ENCODE measurements around the gene SRRM5. TPM values are rescaled to one million over a fixed set of nuclear protein-coding genes. Genes with fewer than 3 reads are reported as not detected.
"Not testable (repeated sequence)": the region's sequence is repeated elsewhere in the genome, so short reads cannot be mapped to it uniquely, and the experiment has no call there.

SRRM5 gene
- polyA plus RNA-seq, 3 donors: 0.20 to 0.79 (median 0.22) TPM

DNA sequence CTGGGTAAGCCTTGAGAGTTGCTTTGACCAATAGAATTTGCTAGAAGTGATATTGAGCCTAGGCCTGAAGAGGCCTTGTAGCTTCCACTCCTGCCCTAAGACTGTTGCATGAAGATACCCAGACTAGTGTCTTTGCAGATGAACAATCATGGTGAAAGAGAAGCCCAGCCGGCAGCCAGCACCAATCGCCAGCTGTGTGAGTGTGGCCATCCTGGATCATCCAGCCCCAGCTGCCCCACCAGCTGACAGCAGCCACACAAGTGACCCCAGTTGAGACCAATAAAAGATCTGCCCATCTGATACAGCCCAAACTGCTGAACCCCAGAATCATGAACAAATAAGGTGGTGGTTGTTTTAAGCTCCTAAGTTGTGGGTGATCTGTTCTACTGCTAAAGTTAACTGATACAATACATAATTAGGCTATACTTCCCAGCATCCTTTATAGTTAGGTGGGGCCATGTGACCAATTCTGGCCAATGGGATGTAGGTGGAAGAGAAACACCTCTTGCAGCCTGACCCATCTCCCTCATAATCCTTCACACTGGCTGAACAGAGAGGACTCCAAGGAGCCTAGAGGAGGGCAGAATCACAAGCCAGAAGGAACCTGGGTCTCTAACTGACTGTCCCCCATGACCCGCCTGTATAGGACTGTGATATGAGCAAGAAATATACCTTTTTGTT lies 16.9 kb downstream of the SRRM5 start:
- H3K27ac ChIP-seq (ENCODE audit: low read depth, low read length): no peak overlapping the region
- WGBS, 3 donors: 93 to 94% (median 94%) methylated on average over 3 of the region's 3 CpGs

DNA sequence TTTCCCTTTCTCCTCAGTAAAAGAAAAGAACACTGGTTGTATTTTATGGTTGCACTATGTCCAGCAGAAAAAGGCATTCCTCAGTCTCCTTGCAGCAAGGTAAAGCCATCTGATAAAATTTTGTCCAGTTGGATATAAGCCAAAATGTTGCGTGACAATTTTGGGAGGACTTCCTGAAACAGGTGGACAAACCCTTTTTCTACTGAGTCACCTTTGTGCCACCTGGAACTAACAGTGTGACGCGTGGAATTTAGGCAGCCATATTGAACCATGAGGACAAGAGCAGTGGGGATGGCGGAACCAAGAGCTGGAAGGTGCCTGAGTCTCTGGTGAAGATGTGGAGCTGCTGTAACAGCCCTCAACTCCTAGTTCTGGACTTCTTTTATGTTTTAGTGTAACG lies 19.6 kb downstream of the SRRM5 start:
- 87 to 89% (median 88%) methylated on average over 5 of the region's 5 CpGs for WGBS, 3 donors
- no peak overlapping the region for H3K27ac ChIP-seq (ENCODE audit: low read depth, low read length)

DNA sequence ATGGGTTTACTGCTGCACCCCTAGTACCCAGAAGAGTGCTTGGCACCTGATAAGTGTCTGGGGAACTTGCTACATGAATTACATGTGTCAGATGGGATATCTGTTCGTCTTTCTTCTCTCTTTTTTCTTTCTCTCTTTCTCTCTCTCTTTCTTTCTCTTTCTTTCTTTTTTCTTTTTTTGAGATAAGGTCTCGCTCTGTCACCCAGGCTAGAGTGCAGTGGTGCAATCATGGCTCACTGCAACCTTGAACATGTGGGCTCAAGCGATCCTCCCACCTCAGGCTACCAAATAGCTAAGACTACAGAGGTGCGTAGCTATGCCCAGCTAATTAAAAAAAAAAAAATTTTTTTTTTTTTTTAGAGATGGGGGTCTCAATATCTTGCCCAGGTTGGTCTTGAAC lies 21.6 kb downstream of the SRRM5 start:
- no peak overlapping the region for H3K27ac ChIP-seq (ENCODE audit: low read depth, low read length)
- WGBS, 3 donors: 86 to 90% (median 88%) methylated on average over 4 of the region's 4 CpGs

DNA sequence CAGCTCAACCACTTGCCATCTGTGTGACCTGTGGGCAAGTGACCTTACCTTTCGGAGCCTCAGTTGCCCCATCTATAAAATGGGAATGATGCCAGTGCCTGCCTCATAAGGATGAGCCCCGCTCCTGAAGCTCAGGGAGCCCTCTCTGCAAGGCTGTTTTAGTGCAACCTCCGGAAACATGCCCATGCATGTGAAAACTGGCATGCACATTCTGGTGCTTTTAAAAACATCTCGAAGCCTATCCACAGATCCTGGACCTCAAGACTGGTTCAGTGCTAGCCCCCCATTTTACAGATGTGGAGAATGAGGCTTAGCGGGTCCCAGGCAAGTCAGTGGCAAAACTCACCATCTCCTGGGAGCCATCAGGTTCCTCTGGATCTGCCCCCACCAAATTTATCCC lies 22.2 kb downstream of the SRRM5 start:
- no peak overlapping the region for H3K27ac ChIP-seq (ENCODE audit: low read depth, low read length)
- WGBS, 3 donors: 77 to 95% (median 79%) methylated on average over 5 of the region's 5 CpGs

DNA sequence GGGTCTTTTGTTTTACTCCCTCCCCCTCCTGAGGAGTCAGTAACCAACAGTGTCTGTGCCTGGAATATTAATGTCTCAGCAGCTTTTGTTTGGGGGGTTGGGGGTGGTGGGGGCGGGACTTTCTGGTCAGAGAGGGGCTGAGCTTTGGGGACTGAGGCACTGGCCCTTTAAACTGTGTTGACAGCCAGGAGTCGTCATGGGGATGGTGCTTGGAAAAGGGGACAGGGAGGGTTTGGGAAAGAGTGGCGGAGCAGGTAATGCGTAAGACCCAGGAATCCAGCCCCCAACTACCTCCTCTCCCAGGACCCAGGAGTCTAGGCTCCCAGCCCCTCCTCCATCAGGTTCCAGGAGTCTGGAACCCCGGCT lies 22.6 kb downstream of the SRRM5 start:
- WGBS, 3 donors: 37 to 50% (median 41%) methylated on average over 5 of the region's 5 CpGs
- H3K27ac ChIP-seq (ENCODE audit: low read depth, low read length): no peak overlapping the region

DNA sequence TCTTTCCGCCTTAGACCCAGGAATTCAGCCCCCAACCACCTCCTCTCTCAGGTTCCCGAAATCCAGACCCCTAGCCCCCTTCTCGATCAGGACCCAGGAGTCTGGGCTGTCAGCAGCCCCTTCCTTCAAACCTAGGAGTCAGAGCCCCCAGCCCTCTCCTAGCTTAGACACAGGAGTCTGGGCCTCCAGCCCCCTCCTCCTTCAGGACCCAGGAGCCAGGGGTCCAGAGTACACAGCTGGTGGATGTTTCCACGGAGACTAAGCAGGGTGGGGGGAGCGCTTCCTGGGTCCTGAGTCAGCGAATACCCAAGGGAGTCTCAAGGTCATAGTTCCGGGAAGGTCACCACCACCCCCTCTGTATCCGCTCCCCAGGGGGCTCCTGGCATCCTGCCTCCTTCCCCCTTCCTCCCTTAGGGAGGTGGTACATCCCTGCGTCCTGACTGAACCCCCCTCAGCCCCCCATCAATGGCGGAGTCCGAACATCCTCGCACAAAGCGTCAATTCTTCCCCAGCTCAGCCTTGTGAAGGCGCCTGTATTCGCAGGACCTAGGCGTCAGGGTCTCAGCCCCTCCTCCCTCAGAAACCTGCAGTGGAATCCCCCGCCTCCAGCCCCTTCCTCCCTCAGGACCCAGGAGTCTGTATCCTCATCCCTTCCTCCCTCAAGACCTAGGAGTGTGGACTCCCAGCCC lies 23.1 kb downstream of the SRRM5 start:
- H3K27ac ChIP-seq (ENCODE audit: low read depth, low read length): no peak overlapping the region
- WGBS, 3 donors: 18 to 21% (median 19%) methylated on average over 17 of the region's 17 CpGs

DNA sequence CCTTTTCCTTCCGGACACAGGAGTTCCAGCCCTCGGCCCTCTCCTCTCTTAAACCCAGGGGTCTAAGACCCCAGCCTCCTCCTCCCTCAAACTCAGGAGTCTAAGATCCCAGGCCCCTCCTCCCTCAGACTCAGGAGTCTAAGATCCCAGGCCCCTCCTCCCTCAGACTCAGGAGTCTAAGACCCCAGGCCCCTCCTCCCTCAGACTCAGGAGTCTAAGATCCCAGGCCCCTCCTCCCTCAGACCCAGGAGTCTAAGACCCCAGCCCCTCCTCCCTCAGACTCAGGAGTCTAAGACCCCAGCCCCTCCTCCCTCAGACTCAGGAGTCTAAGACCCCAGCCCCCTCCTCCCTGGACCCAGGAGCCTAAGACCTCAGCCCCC lies 23.7 kb downstream of the SRRM5 start:
- H3K27ac ChIP-seq (ENCODE audit: low read depth, low read length): not testable (repeated sequence)
- 37 to 61% (median 50%) methylated on average over 2 of the region's 2 CpGs for WGBS, 3 donors

DNA sequence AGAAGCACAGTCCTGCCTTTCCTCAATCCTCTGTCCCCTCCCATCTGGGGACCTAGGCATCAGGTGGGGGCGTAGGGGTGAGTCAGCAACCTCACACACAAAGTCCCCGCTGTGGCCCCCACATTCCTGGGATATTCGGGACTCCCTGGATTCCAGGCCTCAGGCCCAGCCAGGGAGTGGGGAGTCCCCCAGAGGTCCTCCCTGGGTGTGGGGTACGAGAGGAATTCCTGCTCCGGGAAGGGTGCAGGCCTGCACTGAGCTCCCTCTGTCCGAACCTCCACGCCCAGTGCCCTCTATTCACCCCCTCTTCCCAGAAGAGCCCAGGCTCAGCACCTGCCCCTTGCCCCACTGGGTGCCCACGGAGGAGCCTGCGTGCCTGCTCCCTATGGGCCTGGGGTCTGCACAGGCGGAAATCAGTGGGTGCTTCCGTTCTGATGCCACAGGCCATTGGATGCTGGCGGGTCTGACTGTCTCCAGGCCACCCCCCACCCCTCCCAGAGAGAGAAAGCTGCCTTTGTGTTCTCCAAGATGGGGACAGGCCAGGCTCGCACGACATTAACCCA lies 24.3 kb downstream of the SRRM5 start:
- no peak overlapping the region for H3K27ac ChIP-seq (ENCODE audit: low read depth, low read length)
- WGBS, 3 donors: 79 to 80% (median 80%) methylated on average over 14 of the region's 14 CpGs

DNA sequence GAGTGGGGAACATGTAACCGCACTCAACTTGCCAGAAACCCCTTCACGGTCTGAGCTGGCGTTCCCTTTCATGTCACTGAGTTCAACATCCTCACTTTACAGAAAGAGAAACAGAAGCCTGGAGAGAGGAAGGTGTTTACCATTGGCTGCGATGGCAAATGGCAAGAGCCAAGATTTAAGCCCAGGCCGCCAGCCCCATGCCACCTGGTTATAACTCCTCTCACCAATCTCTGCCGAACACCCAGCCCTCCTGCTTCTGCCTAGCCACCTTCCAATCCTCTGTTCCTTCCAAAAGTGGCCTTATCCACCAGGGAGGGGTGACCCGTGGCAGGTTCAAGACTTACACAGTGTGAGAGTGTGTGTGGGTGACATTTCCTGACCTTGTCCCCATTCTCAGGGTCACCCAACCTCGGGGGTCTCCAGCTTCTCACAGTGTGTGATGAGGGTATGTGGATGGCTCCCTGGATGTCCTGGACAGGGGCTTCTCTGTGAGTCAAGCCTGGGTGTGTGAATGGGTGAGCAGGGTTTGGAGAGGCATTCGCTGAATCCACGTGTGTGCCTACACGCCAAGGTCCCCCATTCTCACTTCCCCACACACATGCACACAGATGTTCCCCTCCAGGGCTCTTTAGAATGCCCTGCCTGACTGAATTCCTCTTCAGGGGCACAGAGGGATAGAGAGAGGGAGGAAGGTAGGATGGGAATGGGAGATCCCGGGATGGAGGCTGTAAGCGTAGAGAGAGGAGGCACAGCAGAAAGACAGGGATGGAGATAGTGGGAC lies 26.5 kb downstream of the SRRM5 start:
- no peak overlapping the region for H3K27ac ChIP-seq (ENCODE audit: low read depth, low read length)
- 71 to 79% (median 78%) methylated on average over 13 of the region's 13 CpGs for WGBS, 3 donors

DNA sequence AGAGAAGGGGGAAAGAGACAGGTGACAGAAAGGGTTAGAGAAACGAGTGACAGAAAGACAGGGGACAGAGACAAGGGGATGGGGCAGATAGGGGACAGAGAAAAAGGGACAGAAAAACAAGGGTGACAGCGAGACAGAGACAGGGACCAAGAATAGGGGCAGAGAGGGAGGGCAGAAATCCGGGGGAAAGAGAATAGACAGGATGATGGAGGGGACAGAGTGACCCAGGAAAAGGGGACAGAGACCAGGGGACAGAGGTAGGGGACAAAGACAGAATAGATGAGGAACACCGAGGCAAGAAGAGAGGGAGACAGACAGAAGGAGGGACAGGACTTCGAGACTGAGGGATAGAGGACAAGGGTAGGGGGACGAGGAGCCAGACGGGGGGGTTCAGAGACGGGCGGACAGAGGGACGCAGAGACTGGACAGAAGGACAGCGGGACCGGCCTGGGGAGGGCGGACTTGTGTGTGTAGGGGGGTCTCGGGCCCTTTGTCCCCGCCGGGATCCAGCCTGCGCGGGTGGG lies 27.2 kb downstream of the SRRM5 start:
- no peak overlapping the region for H3K27ac ChIP-seq (ENCODE audit: low read depth, low read length)

DNA sequence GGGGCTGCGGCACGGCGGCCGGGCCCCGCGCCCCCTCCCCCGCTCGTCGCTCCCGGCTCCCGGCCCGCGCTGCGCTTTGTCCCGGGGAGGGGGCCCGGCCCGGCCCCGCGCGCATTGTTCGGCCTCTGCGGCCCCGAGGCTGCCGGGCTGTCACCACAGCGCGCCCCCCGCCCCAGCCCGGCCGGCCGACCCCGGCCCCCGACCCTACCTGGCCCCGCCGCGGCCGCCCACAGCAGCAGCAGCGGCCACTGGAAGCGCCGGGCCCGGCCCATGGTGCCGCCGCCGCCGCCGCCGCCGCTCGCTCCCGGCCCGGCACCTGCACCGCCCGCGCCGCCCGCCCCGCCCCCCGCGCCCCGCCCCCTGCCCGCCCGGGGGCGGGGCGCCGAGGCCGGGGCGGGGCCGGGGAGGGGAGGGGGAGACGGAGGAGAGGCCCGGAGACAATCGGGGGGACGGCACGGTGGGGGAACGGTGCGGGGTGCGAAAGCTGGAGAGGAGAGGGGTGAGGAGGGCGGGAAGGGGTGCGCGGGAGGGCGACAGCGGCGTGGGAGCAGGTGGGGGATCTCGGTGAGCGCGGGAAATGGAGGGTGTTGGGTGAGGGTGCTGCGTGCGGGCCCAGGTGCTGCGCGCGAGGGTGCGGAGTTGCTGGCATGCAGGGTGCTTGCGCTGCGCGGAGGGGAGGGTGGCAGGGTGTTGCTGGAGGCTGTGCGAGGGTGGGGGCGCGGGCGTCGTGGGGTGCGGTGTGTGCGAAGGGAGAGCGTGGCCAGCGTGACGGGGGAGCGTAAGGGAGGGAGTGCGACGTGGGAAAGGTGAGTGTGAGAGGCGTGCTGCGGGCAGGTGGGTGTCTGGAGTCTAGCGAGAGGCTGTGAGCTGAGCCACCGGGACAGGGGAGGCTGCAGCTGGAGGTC lies 27.9 kb downstream of the SRRM5 start, which contains the start of gene CADM4:
CADM4 (minus strand) TSS at position 332 of the 905 bp plus-strand sequence; CDS start at position 272, 60 bp downstream.
- H3K27ac ChIP-seq (ENCODE audit: low read depth, low read length): no peak within 1 kb of the TSS

More for the DNA sequence above, 27.2 kb downstream of the SRRM5 start:
- 7 to 17% (median 16%) methylated on average over 16 to 18 of the region's 18 CpGs for WGBS, 3 donors

DNA sequence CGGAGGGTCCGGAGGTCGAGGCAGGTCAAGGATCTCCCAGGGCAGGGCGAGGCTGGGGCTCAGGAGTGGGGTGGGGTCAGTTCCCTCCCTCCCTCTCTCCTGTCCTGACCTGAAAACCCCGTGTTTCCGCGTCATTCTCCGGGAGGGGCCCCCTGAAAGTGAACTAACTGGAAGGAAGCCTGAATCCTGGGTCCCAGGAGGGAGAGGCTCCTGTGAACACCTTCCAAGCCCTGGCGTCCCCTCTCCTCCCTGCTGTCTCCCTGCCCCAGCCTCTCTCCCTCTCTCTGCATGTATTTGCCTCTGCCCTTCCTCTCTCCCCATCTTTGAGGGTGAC lies 28.5 kb downstream of the SRRM5 start:
- 7 to 13% (median 11%) methylated on average over 8 to 9 of the region's 9 CpGs for WGBS, 3 donors
- no peak overlapping the region for H3K27ac ChIP-seq (ENCODE audit: low read depth, low read length)

More for the DNA sequence above, 27.9 kb downstream of the SRRM5 start, which contains the start of gene CADM4:
- WGBS, 3 donors: 1 to 2% (median 2%) methylated on average over 47 to 104 of the region's 110 CpGs

DNA sequence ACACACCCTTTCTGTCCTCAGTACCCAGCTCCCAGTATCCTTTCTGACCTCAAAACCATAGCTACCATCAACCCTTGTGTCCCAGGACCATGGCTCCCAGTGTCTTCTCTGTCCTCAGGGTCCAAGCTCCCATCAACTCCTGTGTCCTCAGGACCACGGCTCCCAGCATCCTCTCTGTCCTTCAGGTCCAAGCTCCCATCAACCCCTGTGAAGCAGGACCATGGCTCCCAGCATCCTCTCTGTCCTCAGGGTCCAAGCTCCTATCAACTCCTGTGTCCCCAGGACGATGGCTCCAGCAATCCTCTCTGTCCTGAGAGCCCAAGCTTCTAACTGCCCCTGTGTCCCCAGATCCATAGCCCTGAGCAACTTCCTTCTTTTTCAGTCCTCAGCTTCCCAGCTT lies 29.4 kb downstream of the SRRM5 start:
- no peak overlapping the region for H3K27ac ChIP-seq (ENCODE audit: low read depth, low read length)
- WGBS, 3 donors: 73 to 79% (median 77%) methylated on average over 2 of the region's 2 CpGs

DNA sequence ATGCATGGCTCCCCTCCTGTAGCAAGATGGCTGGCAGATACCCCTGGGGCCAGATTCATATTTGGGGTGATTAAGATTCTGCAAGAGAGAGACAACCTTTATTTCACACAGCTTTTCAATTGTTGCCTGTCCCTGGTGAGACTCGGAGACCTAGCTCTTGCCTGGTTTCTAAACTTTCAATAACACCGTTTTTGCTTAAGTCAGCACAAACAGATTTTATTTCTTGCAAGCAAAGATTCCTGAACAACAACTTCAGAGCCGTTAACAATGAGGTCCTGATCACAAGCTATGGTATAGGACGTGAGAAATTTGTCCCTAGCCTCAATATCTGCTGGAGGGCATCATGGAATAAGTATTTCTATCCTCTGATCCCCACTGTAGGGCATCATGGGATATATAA lies 30.6 kb downstream of the SRRM5 start:
- H3K27ac ChIP-seq (ENCODE audit: low read depth, low read length): no peak overlapping the region
- 74 to 82% (median 79%) methylated on average over 4 of the region's 4 CpGs for WGBS, 3 donors

DNA sequence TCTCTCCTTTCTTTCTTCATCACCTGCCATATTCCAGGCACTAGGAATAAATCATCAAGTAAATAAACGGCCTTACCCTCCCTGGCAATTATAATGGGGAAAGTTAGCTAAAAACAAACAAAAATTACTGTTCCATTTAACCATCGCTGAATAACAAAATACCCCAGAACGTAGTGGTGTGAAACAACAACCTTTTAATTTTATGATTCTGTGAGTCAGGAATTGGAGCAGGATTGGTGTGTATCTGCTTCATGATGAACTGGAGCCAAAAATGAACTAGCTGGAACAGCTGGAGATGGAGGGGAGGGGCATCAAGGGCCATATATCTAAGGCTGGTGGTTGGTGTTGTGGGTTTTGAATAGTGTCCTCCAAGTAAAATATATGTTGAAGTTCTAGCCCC lies 31.4 kb downstream of the SRRM5 start:
- 62 to 74% (median 66%) methylated on average over 3 of the region's 3 CpGs for WGBS, 3 donors
- no peak overlapping the region for H3K27ac ChIP-seq (ENCODE audit: low read depth, low read length)

DNA sequence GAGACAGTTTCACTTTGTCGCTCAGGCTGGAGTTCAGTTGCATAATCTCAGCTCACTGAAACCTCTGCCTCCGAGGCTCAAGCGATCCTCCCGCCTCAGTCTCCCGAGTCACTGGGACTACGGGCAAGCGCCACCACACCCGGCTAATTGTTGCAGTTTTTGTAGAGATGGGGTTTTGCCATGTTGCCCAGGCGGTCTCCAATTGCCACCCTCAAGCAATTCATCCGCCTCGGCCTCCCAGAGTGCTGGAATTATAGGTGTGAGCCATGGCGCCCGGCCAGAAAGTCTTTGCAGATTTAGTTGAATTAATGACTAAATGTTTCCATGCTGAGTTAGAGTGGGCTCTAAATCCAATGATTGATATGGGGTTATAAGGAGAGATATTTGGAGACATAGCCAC lies 32.3 kb downstream of the SRRM5 start:
- WGBS, 3 donors: 75 to 87% (median 78%) methylated on average over 13 of the region's 13 CpGs
- no peak overlapping the region for H3K27ac ChIP-seq (ENCODE audit: low read depth, low read length)

DNA sequence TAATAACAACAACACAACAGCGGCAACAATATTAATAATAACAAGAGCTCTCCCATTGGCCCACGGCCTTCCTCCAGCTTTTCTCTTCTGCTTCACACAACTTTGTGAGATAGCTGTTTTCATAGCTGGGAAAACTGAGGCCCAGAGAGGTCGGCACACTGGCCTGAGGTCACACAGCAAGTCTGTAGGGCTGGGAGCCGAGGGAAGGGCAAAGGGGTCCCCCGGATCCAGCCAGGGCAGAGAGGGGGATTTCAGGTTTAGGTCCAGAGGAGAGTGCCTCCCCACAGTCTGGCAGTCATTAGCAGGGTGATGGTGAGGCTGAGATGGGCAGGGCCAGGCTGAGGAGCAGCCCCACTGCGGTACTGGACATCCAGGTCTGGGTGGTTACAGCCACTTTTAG lies 36.7 kb downstream of the SRRM5 start:
- 97 to 99% (median 98%) methylated on average over 6 of the region's 6 CpGs for WGBS, 3 donors
- H3K27ac ChIP-seq (ENCODE audit: low read depth, low read length): no peak overlapping the region

DNA sequence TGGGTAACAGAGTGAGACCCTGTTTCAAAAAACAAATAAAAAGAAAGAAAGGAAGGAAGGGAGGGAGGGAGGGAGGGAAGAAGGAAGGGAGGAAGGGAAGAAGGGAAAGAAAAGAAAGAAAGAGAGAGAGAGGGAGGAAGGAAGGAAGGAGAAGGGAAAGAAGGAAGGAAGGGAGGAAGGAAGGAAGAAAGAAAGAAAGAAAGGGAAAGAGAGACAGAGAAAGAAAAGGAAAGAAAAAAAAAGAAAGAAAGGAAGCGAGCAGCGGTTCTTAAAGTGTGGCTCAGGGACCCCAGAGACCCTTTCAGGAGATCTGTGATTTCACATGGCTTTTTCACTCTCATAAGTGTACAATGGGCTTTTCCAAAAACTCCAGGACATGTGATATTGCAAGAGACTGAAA lies 37.6 kb downstream of the SRRM5 start:
- 76 to 84% (median 84%) methylated on average over 2 of the region's 2 CpGs for WGBS, 3 donors
- no peak overlapping the region for H3K27ac ChIP-seq (ENCODE audit: low read depth, low read length)

All from adipose tissue (tissue), 3 donors.